Chondrocyte (in vitro differentiated cells): ENCODE data around the gene DCXR. TPM values are rescaled to one million over a fixed set of nuclear protein-coding genes. Genes with fewer than 3 reads are reported as not detected.

Experiments used
- DNase-seq: peaks from one replicate; pipeline ENCODE4 v3.0.0; 2021; ENCODE audit warnings: mixed read lengths, low spot score
- H3K27ac Mint-ChIP-seq: one replicate; pipeline ENCODE4 v1.8.0; 2021; ENCODE audit warnings: mild to moderate bottlenecking, moderate library complexity, mixed read lengths; ENCODE audit not compliant: unreplicated experiment
- H3K27me3 Mint-ChIP-seq: 2 replicates; pipeline ENCODE4 v1.8.0; 2021; ENCODE audit warnings: low read depth, mixed read lengths
- H3K36me3 Mint-ChIP-seq: 2 replicates; pipeline ENCODE4 v1.8.0; 2021; ENCODE audit warnings: low read depth, mixed read lengths
- H3K4me1 Mint-ChIP-seq: 2 replicates; pipeline ENCODE4 v1.8.0; 2021; ENCODE audit warnings: low read depth, mild to moderate bottlenecking, mixed read lengths
- H3K4me3 Mint-ChIP-seq: one replicate; pipeline ENCODE4 v1.8.0; 2021; ENCODE audit warnings: mild to moderate bottlenecking, moderate library complexity, mixed read lengths; ENCODE audit not compliant: unreplicated experiment
- H3K9me3 Mint-ChIP-seq: 2 replicates; pipeline ENCODE4 v1.8.0; 2021; ENCODE audit warnings: low read depth, mixed read lengths
- total RNA-seq: library from RNA; stranded (reverse); gene quantifications from 3 replicates; pipeline ENCODE4 v1.2.1, GENCODE V29; 2021
- TF ChIP-seq, protein P1 (sequence below): fragments of 200-600 bp; sonication (generic); IDR thresholded peaks from 2 replicates; pipeline ENCODE4 v1.5.0; 2021; ENCODE audit warnings: antibody characterized with exemption, mild to moderate bottlenecking, moderate library complexity

The DCXR gene
- total RNA-seq, 1 donor from 2014 or later, result 59.8 TPM

DNA sequence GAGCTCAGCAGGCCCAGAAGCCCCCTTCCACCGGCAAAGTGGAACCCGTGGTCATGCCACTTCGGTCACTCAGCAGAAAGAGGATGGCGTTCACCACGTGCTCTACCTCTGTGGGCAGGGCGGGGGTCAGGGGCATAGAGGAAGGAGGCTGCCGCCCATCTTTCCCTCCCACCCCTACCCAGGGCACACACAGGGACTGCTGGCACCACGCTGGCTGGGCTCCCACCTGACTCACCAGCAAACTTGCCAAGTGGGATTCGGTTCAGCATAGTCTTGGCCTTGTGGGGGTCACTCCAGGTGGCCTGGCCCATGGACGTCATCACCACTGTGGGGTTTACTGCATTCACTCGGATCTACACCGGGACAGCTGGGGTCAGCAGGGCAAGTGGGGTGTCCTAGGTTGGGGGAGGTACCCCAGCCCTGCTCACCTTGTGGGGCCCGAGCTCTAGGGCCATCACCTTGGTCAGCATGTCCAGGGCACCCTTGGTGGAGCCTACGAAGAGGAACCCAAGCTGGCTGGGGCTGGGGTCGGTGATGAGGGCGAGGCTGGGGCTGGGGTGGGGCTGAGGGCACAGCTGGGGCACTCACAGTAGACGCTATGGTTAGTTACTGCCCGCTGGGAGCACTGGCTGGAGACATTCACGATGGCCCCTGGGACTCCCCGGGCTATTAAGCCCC lies 1.4 kb downstream of the DCXR start:
- no peak overlapping the region for H3K27ac Mint-ChIP-seq
- TF ChIP-seq, protein P1, sequence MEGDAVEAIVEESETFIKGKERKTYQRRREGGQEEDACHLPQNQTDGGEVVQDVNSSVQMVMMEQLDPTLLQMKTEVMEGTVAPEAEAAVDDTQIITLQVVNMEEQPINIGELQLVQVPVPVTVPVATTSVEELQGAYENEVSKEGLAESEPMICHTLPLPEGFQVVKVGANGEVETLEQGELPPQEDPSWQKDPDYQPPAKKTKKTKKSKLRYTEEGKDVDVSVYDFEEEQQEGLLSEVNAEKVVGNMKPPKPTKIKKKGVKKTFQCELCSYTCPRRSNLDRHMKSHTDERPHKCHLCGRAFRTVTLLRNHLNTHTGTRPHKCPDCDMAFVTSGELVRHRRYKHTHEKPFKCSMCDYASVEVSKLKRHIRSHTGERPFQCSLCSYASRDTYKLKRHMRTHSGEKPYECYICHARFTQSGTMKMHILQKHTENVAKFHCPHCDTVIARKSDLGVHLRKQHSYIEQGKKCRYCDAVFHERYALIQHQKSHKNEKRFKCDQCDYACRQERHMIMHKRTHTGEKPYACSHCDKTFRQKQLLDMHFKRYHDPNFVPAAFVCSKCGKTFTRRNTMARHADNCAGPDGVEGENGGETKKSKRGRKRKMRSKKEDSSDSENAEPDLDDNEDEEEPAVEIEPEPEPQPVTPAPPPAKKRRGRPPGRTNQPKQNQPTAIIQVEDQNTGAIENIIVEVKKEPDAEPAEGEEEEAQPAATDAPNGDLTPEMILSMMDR, result no peak
- no peaks in the 10 kb centered on the region for H3K27me3 Mint-ChIP-seq
- peak overlapping the region; percentile 70 for H3K4me3 Mint-ChIP-seq
- no peaks in the 10 kb centered on the region for H3K9me3 Mint-ChIP-seq
- no peaks in the 10 kb centered on the region for H3K36me3 Mint-ChIP-seq
- H3K4me1 Mint-ChIP-seq, result peaks cover 14% of the 10 kb centered on the region
- DNase-seq, result no peak

DNA sequence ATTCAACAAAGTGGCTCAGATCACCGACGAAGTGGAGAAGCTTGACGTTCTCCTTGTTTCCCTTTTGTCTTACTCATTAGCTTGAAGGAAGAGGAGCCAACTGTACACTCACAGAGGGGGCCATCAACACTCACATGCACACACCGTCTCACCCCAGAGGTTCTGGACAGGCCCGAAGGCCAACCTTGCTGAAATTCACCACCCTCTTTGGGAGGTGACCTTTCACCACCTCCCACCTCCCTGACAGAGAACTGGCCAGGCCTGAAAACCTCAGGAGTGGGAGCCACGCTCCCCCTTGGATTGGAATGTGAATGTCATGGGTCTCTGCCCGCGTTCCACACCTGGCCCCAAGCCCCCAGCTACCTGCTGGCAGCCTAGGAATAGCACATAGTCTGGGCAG lies 2.0 kb downstream of the DCXR start:
- DNase-seq, result no peak
- no peaks in the 10 kb centered on the region for H3K9me3 Mint-ChIP-seq

DNA sequence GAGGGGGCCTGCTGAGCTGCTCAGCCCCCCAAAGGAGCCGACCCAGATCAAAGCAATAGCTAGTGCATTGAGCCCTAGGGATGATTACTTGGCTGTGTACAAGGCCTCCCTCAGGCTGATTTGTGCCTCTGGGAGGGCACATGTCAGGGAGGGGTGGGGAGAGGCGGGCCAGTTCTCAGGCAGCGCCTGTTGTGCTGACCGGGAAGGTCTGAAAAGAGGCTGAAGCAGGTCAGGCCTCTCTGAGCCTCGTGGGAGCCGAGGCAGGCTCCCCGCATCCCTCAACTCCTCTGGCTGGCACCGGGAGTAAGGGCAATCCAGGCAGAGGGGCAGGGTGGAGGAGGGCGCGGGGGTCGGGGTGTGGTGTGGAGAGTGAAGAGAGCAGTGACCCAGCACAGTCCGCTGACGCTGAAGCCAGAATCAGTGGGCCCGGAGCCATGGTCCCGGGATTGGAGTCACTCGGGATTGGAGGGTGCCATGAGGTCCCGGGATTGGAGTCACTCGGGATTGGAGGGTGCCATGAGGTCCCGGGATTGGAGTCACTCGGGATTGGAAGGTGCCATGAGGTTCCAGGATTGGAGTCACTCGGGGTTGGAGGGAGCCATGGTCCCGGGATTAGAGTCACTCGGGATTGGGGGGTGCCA lies 3.0 kb downstream of the DCXR start:
- no peaks in the 10 kb centered on the region for H3K36me3 Mint-ChIP-seq
- H3K4me3 Mint-ChIP-seq, result no peak overlapping the region
- no peak for DNase-seq
- H3K4me1 Mint-ChIP-seq, result peaks cover 19% of the 10 kb centered on the region
- H3K27ac Mint-ChIP-seq, result no peak overlapping the region
- no peaks in the 10 kb centered on the region for H3K9me3 Mint-ChIP-seq
- TF ChIP-seq, protein P1, result no peak
- no peaks in the 10 kb centered on the region for H3K27me3 Mint-ChIP-seq

More for the DNA sequence above, 2.0 kb downstream of the DCXR start:
- Mint-ChIP-seq H3K27ac (no peak overlapping the region), H3K4me3 (no peak overlapping the region), H3K36me3 (no peaks in the 10 kb centered on the region), H3K27me3 (no peaks in the 10 kb centered on the region), H3K4me1 (peaks cover 16% of the 10 kb centered on the region)
- TF ChIP-seq, protein P1, result no peak

DNA sequence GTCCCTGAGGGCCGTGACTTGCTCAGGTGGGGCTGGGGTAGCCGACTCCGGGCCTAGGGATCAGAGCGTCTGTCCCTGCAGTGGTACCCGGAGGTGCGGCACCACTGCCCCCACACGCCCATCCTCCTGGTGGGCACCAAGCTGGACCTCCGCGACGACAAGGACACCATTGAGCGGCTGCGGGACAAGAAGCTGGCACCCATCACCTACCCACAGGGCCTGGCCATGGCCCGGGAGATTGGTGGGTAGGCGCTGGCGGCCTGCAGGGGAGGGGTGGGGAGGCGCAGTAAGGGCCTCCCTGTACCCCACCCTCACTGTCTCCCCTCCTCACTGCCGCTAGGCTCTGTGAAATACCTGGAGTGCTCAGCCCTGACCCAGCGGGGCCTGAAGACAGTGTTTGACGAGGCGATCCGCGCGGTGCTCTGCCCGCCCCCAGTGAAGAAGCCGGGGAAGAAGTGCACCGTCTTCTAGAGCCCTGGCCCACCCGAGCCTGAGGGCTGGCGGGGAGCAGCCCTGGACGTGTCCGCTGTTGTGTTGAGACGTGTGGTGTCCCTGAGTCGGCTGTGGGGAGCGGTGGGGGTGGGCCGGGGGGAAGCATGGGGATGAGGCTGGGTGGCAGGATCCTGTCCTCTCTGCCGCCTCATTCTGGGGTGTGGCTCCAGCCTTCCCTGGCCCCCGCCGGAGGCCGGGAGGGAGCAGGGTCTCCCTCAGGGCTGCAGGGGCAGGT lies 4.0 kb downstream of the DCXR start:
- H3K36me3 Mint-ChIP-seq, result no peaks in the 10 kb centered on the region
- peaks cover 19% of the 10 kb centered on the region for H3K4me1 Mint-ChIP-seq
- TF ChIP-seq, protein P1, result no peak
- no peak for DNase-seq
- H3K27ac Mint-ChIP-seq, result no peak overlapping the region
- no peaks in the 10 kb centered on the region for H3K27me3 Mint-ChIP-seq
- no peaks in the 10 kb centered on the region for H3K9me3 Mint-ChIP-seq
- H3K4me3 Mint-ChIP-seq, result peak overlapping the region; percentile 61

DNA sequence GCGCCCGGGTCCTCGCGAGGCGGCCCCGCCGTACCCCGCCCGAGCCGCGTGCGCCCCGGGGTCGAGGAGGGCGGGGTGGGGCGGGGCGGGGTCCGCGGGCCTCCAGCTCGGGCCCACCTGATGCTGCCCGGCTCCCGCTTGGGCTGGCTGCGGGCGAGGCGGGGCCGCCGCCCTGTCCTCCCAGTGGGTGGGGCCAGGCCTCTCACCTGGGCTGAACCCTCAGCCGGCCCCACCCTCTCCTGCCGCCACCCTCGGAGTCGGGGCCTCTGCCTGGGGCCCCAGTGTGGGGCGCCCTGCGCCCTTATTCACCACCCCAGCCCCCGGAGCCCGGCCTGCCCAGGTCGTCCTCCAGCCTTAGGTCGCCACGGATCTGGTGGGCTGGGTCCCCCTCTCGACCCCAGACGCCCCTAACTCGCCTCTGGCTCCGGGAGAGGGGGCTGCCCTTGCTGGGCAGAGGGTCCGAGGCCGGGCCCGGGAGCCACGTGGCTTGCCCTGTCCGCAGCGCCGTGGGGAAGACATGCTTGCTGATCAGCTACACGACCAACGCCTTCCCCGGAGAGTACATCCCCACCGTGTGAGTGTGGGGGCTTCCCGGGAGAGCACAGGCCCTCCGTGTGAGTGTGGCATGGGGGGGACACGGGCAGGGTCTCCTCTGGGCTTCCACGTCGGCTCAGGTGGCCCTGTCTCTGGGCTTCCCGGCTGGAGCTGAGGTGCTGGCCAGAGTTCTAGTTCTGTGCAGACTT lies 5.4 kb downstream of the DCXR start:
- peak overlapping the region; percentile 61 for H3K4me3 Mint-ChIP-seq
- TF ChIP-seq, protein P1, result no peak

More for the DNA sequence above, 5.4 kb downstream of the DCXR start:
- Mint-ChIP-seq H3K27ac (no peak overlapping the region), H3K9me3 (no peaks in the 10 kb centered on the region), H3K4me1 (peaks cover 14% of the 10 kb centered on the region), H3K27me3 (no peaks in the 10 kb centered on the region), H3K36me3 (no peaks in the 10 kb centered on the region)
- no peak for DNase-seq
